Left lung (tissue), 10 donors: ENCODE measurements around the gene OPHN1. TPM values are rescaled to one million over a fixed set of nuclear protein-coding genes. Genes with fewer than 3 reads are reported as not detected.
"Not testable (repeated sequence)": the region's sequence is repeated elsewhere in the genome, so short reads cannot be mapped to it uniquely, and the experiment has no call there.

Source experiments
- ATAC-seq: fragments of 200-7000 bp; cut with Tn5 transposase; one replicate; pipeline ENCODE4 v1.9.1; 2020; ENCODE audit warnings: moderate library complexity
- DNase-seq, 4 donors: peaks; one replicate each; pipeline ENCODE4 v3.0.0-alpha.2; 2013 to 2020
- H3K27ac ChIP-seq, 2 donors: fragments of 200-600 bp; sonication (generic) in 1 of 2; one replicate each; pipeline versions ENCODE4 v1.5.0 to v1.8.0; 2020 to 2021
- H3K27me3 ChIP-seq, 2 donors: fragments of 200-600 bp; sonication (generic) in 1 of 2; one replicate each; pipeline versions ENCODE4 v1.5.0 to v1.8.0; 2020 to 2021
- H3K36me3 ChIP-seq, 2 donors: fragments of 200-600 bp; sonication (generic) in 1 of 2; one replicate each; pipeline versions ENCODE4 v1.5.0 to v1.8.0; 2020 to 2021
- H3K4me1 ChIP-seq, 2 donors: fragments of 200-600 bp; one replicate each; pipeline ENCODE4 v1.8.0; 2021
- H3K4me3 ChIP-seq, 2 donors: fragments of 200-600 bp; sonication (generic) in 1 of 2; one replicate each; pipeline versions ENCODE4 v1.5.0 to v1.8.0; 2020 to 2021; ENCODE audit warnings: mild to moderate bottlenecking in 1 of 2
- H3K9me3 ChIP-seq, 2 donors: fragments of 200-600 bp; sonication (generic) in 1 of 2; one replicate each; pipeline versions ENCODE4 v1.5.0 to v1.8.0; 2020 to 2021
- intact Hi-C, 2 donors: fragments of 100-400 bp; cut with DNase I; formaldehyde crosslinking; loops; one replicate each; pipeline versions ENCODE4 v1.11.2 to v1.14.2; 2022
- polyA plus RNA-seq, 6 donors: library from polyadenylated mRNA; unstranded; fragments of 120-200 nt; gene quantifications; one replicate each; pipeline ENCODE4 v1.2.1, GENCODE V29; 2013; ENCODE audit not compliant: insufficient read length in 6 of 6
- total RNA-seq, 2 donors: library from RNA; stranded (reverse); fragmentation: NEBNext Ultra II Directional; extraction: Animal tissue kit (Norgen Biotek cat#: 25700); gene quantifications; one replicate each; pipeline ENCODE4 v1.2.1, GENCODE V29; 2021
- TF ChIP-seq, protein P1 (sequence below), 2 donors: fragments of 200-600 bp; sonication (generic) in 1 of 2; IDR thresholded peaks; one replicate each; pipeline versions ENCODE4 v1.5.0 to v1.8.0; 2021; ENCODE audit warnings: antibody characterized with exemption in 2 of 2
- donor health status: DM: no; HTN: yes; CAD: no.
- donor health status: DM: no; HTN: no; CAD: no.

The OPHN1 gene
- total and polyA plus RNA-seq, 8 donors, result 6.8 to 13.5 (median 11.3) TPM

- no peaks in the 10 kb centered on the region for H3K9me3 ChIP-seq
- H3K36me3 ChIP-seq, result no peaks in the 10 kb centered on the region
- H3K4me3 ChIP-seq, result no peak overlapping the region
- no peak overlapping the region for H3K27ac ChIP-seq
- intact Hi-C loops, result no loop called here
- DNase-seq (no peak), ATAC-seq (no peak)
- H3K27me3 ChIP-seq, result no peaks in the 10 kb centered on the region
- TF ChIP-seq, protein P1, sequence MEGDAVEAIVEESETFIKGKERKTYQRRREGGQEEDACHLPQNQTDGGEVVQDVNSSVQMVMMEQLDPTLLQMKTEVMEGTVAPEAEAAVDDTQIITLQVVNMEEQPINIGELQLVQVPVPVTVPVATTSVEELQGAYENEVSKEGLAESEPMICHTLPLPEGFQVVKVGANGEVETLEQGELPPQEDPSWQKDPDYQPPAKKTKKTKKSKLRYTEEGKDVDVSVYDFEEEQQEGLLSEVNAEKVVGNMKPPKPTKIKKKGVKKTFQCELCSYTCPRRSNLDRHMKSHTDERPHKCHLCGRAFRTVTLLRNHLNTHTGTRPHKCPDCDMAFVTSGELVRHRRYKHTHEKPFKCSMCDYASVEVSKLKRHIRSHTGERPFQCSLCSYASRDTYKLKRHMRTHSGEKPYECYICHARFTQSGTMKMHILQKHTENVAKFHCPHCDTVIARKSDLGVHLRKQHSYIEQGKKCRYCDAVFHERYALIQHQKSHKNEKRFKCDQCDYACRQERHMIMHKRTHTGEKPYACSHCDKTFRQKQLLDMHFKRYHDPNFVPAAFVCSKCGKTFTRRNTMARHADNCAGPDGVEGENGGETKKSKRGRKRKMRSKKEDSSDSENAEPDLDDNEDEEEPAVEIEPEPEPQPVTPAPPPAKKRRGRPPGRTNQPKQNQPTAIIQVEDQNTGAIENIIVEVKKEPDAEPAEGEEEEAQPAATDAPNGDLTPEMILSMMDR (IDR thresholded peaks at IDR 0.05), result no peak
- no peaks in the 10 kb centered on the region for H3K4me1 ChIP-seq
These were observed 346.6 kb downstream of the OPHN1 start for GRCh38 chrX:68086709-68087108.

- Histone ChIP-seq H3K9me3 (no peaks in the 10 kb centered on the region), H3K27ac (no peak overlapping the region), H3K4me1 (no peaks in the 10 kb centered on the region), H3K4me3 (no peak overlapping the region), H3K27me3 (no peaks in the 10 kb centered on the region), H3K36me3 (no peaks in the 10 kb centered on the region)
- TF ChIP-seq, protein P1 (IDR thresholded peaks at IDR 0.05), result no peak
- intact Hi-C loops, result no loop called here
- peak in 2 of 4 donors; percentile 44 to 61 for DNase-seq
- peak; percentile 54 for ATAC-seq
These were observed 348.5 kb downstream of the OPHN1 start for GRCh38 chrX:68084765-68085164.

- intact Hi-C loops, result no loop called here
- ATAC-seq (no peak), DNase-seq (peak in 1 of 4 donors; percentile 19)
- no peaks in the 10 kb centered on the region for H3K36me3 ChIP-seq
- H3K4me3 ChIP-seq, result no peak overlapping the region
- H3K27ac ChIP-seq, result no peak overlapping the region
- no peaks in the 10 kb centered on the region for H3K9me3 ChIP-seq
- no peaks in the 10 kb centered on the region for H3K27me3 ChIP-seq
- no peaks in the 10 kb centered on the region for H3K4me1 ChIP-seq
- TF ChIP-seq, protein P1 (IDR thresholded peaks at IDR 0.05), result no peak
These were observed 349.8 kb downstream of the OPHN1 start for GRCh38 chrX:68083510-68083909.

GRCh38 chrX:68079961-68080360 is 353.3 kb downstream of the OPHN1 start:
- intact Hi-C loops, result no loop called here
- H3K27me3 ChIP-seq, result no peaks in the 10 kb centered on the region
- H3K4me1 ChIP-seq, result no peaks in the 10 kb centered on the region
- H3K4me3 ChIP-seq, result no peak overlapping the region
- ATAC-seq (no peak), DNase-seq (no peak)
- no peaks in the 10 kb centered on the region for H3K9me3 ChIP-seq
- TF ChIP-seq, protein P1 (IDR thresholded peaks at IDR 0.05), result no peak
- H3K27ac ChIP-seq, result no peak overlapping the region
- H3K36me3 ChIP-seq, result no peaks in the 10 kb centered on the region

GRCh38 chrX:68078801-68079200 is 354.5 kb downstream of the OPHN1 start:
- H3K36me3 ChIP-seq, H3K9me3 ChIP-seq, H3K27me3 ChIP-seq, H3K4me3 ChIP-seq, ATAC-seq, H3K27ac ChIP-seq, intact Hi-C loops, DNase-seq, H3K4me1 ChIP-seq: not testable (repeated sequence)

- DNase-seq (no peak), ATAC-seq (no peak)
- H3K36me3 ChIP-seq, result no peaks in the 10 kb centered on the region
- no peaks in the 10 kb centered on the region for H3K27me3 ChIP-seq
- H3K9me3 ChIP-seq, result no peaks in the 10 kb centered on the region
- intact Hi-C loops, result no loop called here
- no peak overlapping the region for H3K4me3 ChIP-seq
- no peaks in the 10 kb centered on the region for H3K4me1 ChIP-seq
- TF ChIP-seq, protein P1 (IDR thresholded peaks at IDR 0.05), result no peak
- no peak overlapping the region for H3K27ac ChIP-seq
These were observed 355.9 kb downstream of the OPHN1 start for GRCh38 chrX:68077378-68077777.
